Measurements from ENCODE around the gene HSF5.
"Not testable (repeated sequence)": the region's sequence is repeated elsewhere in the genome, so short reads cannot be mapped to it uniquely, and the experiment has no call there.

HSF5 gene

GRCh38 chr17:58414596-58414997 lies 73.6 kb downstream of the HSF5 start:
- DNase-seq (ENCODE audit: low read depth in 1 of 2, low spot score in 1 of 2): no peak

- no peak for DNase-seq (ENCODE audit: low read depth in 1 of 2, low spot score in 1 of 2)
Observed at GRCh38 chr17:58413684-58414083, 74.5 kb downstream of the HSF5 start.

- no peak for DNase-seq (ENCODE audit: low read depth in 1 of 2, low spot score in 1 of 2)
Observed at GRCh38 chr17:58412961-58413586, 75.1 kb downstream of the HSF5 start.

- DNase-seq (ENCODE audit: low read depth in 1 of 2, low spot score in 1 of 2): no peak
Observed at GRCh38 chr17:58412064-58412703, 76.0 kb downstream of the HSF5 start.

- DNase-seq (ENCODE audit: low read depth in 1 of 2, low spot score in 1 of 2): no peak
Observed at GRCh38 chr17:58411408-58411894, 76.8 kb downstream of the HSF5 start.

DNA sequence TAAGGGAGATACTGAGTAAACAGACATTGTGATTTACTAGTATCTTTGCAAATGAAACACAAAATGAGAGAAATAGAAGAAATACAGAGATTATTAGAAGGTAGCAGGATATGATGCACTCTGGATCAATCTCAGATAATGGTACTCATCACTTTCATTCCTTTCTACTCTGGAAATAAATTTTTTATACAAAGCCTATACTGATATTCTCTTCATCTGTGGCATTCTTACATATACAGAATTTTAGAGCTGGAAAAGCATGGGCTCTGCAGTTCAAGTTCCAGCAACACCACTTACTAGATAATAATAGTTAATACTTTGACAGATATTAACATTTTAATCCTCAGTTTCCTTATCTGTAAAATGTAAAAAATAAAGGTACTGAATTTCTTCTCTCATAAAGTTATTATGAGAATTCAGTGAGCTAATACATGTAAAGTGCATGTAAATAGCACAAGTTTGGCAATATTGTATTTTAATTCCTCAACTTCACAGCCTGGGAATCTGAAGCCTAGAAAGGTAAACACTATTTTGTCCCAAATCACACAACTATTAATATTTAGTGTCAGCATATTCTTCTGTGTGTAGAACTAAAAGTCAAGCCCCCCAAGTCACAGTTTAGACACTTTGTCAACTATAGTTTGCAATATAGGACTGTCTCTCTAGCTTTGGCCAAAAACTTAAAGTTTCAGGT lies 77.3 kb downstream of the HSF5 start:
- no peak for DNase-seq (ENCODE audit: low read depth in 1 of 2, low spot score in 1 of 2)

DNA sequence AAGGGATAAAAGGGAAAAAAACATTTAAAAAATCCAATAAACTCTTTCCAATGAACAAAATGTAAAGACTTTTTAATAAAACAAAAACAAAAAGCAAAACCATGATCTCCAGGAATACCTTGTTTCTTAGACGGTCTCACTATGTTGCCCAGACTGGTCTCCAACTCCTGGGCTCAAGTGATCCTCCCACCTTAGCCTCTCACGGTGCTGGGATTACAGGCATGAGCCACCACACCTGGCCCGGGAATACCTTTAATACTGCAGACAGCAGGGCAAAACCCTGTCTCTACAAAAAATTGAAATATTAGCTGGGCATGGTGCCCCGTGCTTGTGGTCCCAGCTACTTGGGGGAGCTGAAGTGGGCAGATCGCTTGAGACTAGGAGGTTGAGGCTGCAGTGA lies 78.8 kb downstream of the HSF5 start:
- no peak for DNase-seq (ENCODE audit: low read depth in 1 of 2, low spot score in 1 of 2)

- no peak for DNase-seq (ENCODE audit: low read depth in 1 of 2, low spot score in 1 of 2)
Observed at GRCh38 chr17:58403311-58403710, 84.9 kb downstream of the HSF5 start.

GRCh38 chr17:58402679-58403078 lies 85.5 kb downstream of the HSF5 start:
- no peak for DNase-seq (ENCODE audit: low read depth in 1 of 2, low spot score in 1 of 2)

DNA sequence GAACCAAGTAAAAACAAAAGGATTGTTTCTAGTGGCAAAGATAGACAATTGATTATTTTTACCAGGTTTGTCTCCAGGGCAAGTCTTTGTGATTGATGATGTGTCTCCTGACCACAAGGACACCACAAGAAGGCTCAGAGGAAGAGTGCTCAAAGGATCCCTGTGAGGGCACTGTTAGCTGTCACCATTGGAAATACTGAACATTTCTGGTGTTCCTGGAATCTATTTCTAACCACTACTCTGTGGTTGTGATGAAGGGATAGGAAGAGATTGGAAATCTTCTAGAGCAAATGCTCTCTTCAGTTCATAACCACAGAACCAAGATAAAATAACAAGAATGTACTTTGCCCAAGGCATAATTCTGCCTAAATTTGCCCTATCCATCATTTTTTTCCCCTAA lies 86.2 kb downstream of the HSF5 start:
- DNase-seq (ENCODE audit: low read depth in 1 of 2, low spot score in 1 of 2): no peak

- DNase-seq (ENCODE audit: low read depth in 1 of 2, low spot score in 1 of 2): no peak
Observed at GRCh38 chr17:58401287-58401686, 86.9 kb downstream of the HSF5 start.

DNA sequence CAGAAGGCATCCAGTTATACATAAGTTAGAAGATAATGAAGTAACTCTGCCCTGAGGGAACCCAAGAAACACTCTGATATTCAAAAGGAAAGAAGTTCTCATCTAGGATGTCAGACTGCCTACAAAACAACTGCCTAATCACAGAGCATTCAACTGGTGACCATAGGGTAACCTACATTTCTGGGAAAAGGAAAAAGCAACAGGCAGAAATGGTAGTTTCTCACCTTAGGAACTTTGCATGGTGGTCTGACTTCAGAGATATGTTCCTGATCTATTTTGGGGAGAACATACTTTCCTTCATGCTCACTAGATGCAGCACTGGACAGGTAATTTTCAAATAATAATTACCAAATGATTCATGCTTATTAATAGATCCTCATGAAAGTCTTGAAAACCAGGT lies 87.4 kb downstream of the HSF5 start:
- DNase-seq (ENCODE audit: low read depth in 1 of 2, low spot score in 1 of 2): no peak

DNA sequence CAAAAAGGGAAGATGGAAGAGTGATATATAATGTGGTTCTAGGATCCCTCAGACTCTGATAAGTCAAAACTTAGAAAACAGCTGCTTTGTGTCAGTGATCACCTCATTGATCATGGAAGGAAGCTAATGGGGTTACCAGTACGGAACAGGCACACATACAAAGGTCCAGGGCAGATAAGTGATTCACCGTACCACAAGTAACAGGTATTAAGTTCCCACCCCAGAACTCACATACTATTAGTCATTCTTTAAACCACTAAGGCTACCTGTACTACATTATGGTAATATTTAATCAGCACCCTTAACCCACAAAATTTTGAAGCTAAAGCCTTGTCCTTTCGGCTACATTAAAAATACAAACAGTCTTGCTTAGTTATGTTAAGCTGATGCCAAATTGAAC lies 88.2 kb downstream of the HSF5 start:
- DNase-seq (ENCODE audit: low read depth in 1 of 2, low spot score in 1 of 2): no peak

DNA sequence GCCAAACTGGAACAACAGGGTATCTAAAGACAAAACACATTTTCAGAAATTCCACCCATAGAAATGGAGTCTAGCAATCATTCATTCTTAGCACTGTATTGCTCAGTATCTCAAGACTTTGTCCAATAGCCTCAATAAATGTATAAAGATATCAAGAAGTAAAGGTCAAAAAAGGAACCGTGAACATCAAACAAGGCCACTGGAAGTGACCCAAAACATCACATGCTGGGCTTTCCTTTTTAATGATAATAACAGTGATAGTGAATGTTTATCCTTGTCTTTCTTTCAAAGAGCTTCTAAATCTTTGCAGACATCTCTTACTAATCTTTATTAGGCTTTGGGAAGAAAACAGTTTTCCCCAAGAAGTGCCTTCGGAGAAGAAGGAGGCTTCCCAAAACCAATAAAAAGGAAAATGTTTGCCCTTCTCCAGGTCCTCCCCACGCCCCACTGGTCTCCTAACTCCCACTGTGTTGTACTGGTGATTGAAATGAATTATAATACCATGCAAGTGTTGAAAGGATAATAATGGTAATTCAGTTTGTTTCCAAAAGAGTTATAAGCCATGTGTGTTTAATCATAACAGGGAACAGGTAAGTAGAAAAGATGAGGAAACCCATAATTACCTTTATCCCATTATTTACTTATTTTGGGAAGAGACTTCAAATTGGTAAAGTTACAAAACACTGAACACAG lies 89.5 kb downstream of the HSF5 start:
- no peak for DNase-seq (ENCODE audit: low read depth in 1 of 2, low spot score in 1 of 2)

GRCh38 chr17:58397421-58397820 lies 90.8 kb downstream of the HSF5 start:
- not testable (repeated sequence) for DNase-seq (ENCODE audit: low read depth in 1 of 2, low spot score in 1 of 2)

DNA sequence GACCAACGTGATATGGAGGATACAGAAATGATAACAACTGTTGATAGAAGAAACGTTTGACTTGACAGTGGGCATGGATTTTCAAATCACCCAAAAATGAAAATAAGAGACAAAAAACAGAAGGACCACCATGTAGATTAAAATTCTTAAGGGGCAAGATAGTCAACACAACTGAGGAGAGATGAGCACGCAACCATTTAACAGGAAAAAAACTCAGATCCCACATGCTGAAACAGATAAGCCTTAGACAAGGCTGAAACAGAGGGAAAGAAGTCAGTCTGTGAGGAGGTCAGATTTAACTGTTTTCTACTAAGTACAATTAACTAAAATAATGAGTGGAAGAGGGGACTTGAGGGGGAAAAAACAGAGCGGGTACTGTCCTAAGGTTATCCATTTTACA lies 92.0 kb downstream of the HSF5 start:
- no peak for DNase-seq (ENCODE audit: low read depth in 1 of 2, low spot score in 1 of 2)

GRCh38 chr17:58394534-58395223 lies 93.5 kb downstream of the HSF5 start:
- DNase-seq (ENCODE audit: low read depth in 1 of 2, low spot score in 1 of 2): no peak

DNA sequence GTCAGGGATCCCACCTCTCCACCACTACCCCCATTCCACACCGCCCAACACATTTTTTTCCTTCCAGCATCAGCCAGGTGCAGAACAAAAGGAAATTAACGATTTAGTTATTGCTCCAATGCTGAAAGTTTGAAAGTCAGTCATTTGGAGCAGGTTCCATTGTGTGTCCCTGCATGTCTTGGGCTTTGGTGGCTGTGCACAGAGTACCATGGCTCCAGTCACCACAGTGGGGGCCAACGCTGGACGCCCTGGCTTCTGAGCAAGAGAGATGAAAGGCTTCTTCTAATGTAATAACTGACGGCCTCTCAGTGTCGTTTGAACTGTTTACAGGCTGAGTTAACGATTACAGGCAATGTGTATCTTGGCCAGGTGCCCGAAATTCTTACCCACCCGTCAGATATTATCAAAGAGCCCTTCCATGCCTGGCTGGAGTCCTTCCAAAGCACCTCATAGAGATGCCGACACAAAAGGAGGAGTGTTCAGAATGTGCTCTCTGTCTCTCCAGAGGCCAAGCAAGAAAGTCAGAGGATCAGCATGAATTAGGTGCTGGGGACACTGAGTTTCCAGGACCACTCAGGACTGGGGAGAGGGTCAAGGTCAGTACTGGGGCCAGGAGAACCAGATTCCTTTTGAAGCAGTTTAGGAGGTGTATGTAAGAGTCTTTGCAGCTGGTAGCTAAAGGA lies 96.8 kb downstream of the HSF5 start:
- DNase-seq (ENCODE audit: low read depth in 1 of 2, low spot score in 1 of 2): no peak

GRCh38 chr17:58390884-58391283 lies 97.3 kb downstream of the HSF5 start:
- DNase-seq (ENCODE audit: low read depth in 1 of 2, low spot score in 1 of 2): no peak

DNA sequence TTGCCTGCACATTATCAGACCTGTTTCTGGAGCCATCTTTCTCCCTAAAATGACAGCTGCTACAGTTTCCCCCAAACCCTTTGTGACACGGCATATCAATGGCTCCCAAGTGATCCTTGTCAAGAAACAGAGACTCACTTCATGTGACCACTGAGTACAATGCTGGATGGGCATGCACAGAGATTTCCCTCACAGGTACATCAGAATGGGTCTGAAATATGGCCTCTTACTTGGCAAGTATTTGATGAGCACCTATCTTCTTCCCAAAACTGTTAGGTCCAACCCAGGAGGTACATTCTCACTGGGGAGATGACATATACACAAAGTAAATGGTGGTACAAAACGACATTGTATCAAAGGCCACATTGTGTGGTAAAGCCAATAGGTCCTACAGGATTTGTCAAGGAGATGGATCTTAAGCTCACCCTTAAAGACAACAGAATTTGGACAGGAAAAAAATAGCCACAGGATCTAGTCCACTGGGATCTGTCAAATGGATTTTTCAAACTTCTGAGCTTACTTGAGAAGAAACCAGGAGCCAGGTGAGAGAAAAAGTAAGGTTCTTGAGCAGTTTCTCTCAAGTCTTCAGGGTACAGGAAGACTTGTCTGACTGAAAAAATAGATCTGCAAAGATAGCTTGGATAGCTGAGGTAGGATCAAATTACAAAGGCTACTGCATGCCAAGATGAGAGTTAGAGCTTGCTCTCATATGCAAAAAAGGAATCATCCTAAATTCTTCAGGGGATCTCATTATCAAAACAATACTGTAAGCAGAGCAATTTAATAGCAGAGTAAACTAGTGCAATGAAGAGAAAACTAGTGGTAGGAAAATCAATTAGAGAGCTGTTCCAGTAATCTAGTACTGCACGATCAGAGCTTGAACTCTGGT lies 99.7 kb downstream of the HSF5 start:
- DNase-seq (ENCODE audit: low read depth in 1 of 2, low spot score in 1 of 2): no peak
